ENCODE results near the gene TBC1D22A. TPM values are rescaled to one million over a fixed set of nuclear protein-coding genes. Genes with fewer than 3 reads are reported as not detected.

TBC1D22A gene
- total RNA-seq, 1 donor from 2014 or later: 18.9 TPM

DNA sequence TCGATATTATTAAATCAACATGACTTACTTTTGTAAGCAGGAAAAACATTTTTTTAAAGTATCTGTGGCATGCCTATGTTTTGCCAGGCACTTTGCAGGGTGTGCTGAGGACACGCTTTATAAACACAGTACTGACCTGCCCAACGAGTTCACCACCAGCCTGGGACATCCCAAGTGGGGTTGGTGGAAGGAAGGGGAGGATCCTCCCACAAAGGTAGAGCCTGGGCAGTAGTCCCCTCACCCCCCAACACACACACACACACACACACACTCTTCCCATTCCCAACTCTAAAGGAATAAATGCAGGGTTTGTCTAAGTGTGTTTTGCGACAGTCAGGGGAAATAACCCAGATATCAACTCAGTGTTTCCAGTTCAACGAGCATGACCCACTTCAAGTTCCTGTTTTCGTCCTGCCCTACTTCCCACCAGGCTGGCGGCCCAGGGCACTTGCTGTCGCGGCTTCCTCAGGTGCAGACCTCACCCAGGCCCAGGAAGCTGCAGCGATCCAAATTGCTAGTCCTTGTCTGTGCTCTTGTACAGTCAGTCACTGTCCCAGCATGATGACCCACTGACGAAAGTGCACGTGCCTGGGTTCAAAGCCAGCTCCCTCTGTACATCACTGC lies 27.5 kb upstream of the TBC1D22A start:
- Mint-ChIP-seq H3K4me3 (ENCODE audit: unreplicated experiment) (no peak overlapping the region), H3K27me3 (ENCODE audit: low read depth) (no peaks in the 10 kb centered on the region), H3K9me3 (ENCODE audit: low read depth) (no peaks in the 10 kb centered on the region), H3K4me1 (ENCODE audit: low read depth) (peaks cover 58% of the 10 kb centered on the region), H3K27ac (ENCODE audit: unreplicated experiment) (peak overlapping the region; percentile 63), H3K36me3 (ENCODE audit: low read depth) (peaks cover 2% of the 10 kb centered on the region)
- TF ChIP-seq, protein P1, sequence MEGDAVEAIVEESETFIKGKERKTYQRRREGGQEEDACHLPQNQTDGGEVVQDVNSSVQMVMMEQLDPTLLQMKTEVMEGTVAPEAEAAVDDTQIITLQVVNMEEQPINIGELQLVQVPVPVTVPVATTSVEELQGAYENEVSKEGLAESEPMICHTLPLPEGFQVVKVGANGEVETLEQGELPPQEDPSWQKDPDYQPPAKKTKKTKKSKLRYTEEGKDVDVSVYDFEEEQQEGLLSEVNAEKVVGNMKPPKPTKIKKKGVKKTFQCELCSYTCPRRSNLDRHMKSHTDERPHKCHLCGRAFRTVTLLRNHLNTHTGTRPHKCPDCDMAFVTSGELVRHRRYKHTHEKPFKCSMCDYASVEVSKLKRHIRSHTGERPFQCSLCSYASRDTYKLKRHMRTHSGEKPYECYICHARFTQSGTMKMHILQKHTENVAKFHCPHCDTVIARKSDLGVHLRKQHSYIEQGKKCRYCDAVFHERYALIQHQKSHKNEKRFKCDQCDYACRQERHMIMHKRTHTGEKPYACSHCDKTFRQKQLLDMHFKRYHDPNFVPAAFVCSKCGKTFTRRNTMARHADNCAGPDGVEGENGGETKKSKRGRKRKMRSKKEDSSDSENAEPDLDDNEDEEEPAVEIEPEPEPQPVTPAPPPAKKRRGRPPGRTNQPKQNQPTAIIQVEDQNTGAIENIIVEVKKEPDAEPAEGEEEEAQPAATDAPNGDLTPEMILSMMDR (IDR thresholded peaks at IDR 0.05): no peak
- no peak for DNase-seq (ENCODE audit: low spot score)

DNA sequence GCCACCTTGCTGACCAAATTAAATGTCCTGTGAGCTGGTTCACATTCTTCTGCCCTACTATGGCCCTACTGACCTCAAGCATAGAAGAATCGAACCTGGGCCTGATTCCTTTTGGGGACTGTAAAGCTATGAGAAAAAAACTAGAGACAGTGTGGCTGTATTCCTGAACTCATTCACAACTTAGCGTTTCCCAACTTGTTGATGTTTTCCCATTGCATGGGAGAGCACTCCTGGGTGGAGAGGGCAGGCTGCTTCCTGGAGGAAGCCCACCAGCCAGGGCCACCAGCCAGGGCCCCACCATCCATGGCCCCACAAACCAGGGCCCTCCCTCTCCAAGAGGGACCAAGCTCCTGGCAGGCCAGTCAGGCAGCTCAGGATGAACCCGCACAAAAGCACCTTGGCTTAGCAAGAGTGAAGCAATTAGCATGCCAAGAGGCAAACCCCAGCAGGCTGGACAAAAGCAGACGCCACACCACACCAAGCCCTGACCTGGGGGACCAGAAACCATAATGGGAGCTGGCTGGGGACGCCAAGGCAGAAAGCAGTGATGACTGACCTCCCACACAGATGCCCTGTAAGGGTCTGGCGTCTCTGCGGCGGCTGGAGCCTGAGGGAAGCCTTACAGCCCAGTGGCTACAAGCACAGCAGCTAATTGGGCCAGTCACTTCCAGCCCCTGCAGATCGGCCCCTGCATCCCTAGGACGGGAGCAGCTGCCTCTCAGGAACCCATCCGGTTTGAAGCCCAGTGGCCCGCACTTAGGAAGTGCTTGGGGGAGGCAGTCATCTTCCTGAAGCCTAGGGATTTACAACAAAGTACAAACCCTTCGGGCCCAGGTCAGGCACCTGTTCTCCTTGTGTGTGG lies 26.5 kb upstream of the TBC1D22A start:
- peak overlapping the region; percentile 92 for H3K4me3 Mint-ChIP-seq (ENCODE audit: unreplicated experiment)
- H3K9me3 Mint-ChIP-seq (ENCODE audit: low read depth): no peaks in the 10 kb centered on the region
- H3K27ac Mint-ChIP-seq (ENCODE audit: unreplicated experiment): no peak overlapping the region

DNA sequence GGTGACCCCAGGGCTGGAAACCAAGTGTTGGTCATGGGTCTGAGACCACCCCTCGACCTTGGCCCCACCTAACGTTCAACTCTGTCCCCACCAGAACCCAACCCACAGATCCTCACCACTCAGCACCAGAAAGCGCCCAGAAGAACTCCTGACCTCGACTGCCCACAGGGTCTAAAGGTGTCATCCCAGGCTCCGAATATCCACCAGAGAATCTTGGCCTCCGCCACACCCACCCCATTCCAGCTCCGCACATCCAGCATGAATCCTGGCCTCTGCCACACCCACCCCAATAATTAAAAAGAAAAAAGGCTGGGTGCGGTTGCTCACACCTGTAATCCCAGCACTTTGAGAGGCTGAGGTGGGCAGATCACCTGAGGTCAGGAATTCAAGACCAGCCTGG lies 25.7 kb upstream of the TBC1D22A start:
- H3K36me3 Mint-ChIP-seq (ENCODE audit: low read depth): no peaks in the 10 kb centered on the region

More for the DNA sequence above, 26.5 kb upstream of the TBC1D22A start:
- peaks cover 2% of the 10 kb centered on the region for H3K36me3 Mint-ChIP-seq (ENCODE audit: low read depth)
- DNase-seq (ENCODE audit: low spot score): no peak
- TF ChIP-seq, protein P1 (IDR thresholded peaks at IDR 0.05): no peak
- peaks cover 50% of the 10 kb centered on the region for H3K4me1 Mint-ChIP-seq (ENCODE audit: low read depth)
- no peaks in the 10 kb centered on the region for H3K27me3 Mint-ChIP-seq (ENCODE audit: low read depth)

DNA sequence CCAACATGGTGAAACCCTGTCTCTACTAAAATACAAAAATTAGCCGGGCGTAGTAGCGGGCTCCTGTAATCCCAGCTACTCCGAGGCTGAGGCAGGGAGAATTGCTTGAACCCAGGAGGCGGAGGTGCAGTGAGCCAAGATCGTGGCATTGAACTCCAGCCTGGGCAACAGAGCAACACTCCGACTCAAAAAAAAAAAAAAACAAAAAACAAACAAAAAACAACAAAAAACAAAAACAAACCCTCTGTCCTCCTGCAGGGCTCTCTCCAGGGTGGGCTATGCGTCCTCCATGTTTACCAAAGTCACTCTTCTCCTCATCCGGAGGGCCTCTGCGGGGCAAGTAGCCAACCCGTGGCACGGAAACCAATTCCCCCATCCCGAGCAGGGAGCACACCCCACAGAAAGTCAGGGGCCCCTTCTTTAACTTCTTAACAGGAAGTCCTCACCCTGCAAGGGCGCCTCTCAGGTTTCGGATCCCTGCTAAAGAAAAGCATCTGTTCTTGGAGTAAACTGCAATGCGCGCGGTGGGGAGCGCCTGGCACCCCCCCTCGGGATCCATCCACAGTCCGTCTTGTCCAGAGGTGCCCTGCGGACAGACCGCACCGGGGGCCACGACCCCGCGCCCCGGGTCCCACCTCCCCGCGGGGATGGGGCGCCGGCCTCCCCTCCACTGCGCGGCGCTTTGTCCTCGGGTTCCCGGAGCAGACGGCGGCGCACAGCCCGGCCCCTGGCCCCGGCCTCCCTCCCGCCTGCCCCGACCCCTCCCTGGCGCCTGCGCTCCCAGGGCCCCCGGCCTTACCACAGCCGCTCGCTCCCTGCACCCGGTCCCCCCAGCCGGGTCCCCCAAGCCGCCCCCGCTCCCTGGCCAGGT lies 25.1 kb upstream of the TBC1D22A start:
- Mint-ChIP-seq H3K27me3 (ENCODE audit: low read depth) (no peaks in the 10 kb centered on the region), H3K4me1 (ENCODE audit: low read depth) (peaks cover 41% of the 10 kb centered on the region), H3K9me3 (ENCODE audit: low read depth) (no peaks in the 10 kb centered on the region), H3K27ac (ENCODE audit: unreplicated experiment) (peak overlapping the region; percentile 36), H3K36me3 (ENCODE audit: low read depth) (no peaks in the 10 kb centered on the region), H3K4me3 (ENCODE audit: unreplicated experiment) (peak overlapping the region; percentile 92)
- DNase-seq (ENCODE audit: low spot score): no peak
- TF ChIP-seq, protein P1 (IDR thresholded peaks at IDR 0.05): no peak

More for the DNA sequence above, 25.7 kb upstream of the TBC1D22A start:
- no peak for DNase-seq (ENCODE audit: low spot score)
- Mint-ChIP-seq H3K4me1 (ENCODE audit: low read depth) (peaks cover 44% of the 10 kb centered on the region), H3K4me3 (ENCODE audit: unreplicated experiment) (peak overlapping the region; percentile 92), H3K9me3 (ENCODE audit: low read depth) (no peaks in the 10 kb centered on the region), H3K27me3 (ENCODE audit: low read depth) (no peaks in the 10 kb centered on the region), H3K27ac (ENCODE audit: unreplicated experiment) (peak overlapping the region; percentile 17)
- TF ChIP-seq, protein P1 (IDR thresholded peaks at IDR 0.05): no peak
